Dendritic cell treated with granulocyte-macrophage colony-stimulating factor and Interleukin-4, amounts not matched to agents 40 ng/mL and 50 ng/mL, for 4 days (primary cell): Measurements from ENCODE around the gene VDR.

ENCODE experiments used
- H3K27ac Mint-ChIP-seq: one replicate; pipeline ENCODE4 v1.8.0; 2022; ENCODE audit warnings: mild to moderate bottlenecking, mixed read lengths
- H3K27me3 Mint-ChIP-seq: one replicate; pipeline ENCODE4 v1.8.0; 2022; ENCODE audit warnings: mild to moderate bottlenecking, mixed read lengths
- H3K36me3 Mint-ChIP-seq: one replicate; pipeline ENCODE4 v1.8.0; 2022; ENCODE audit warnings: low read depth, mixed read lengths
- H3K4me1 Mint-ChIP-seq: one replicate; pipeline ENCODE4 v1.8.0; 2022; ENCODE audit warnings: low read depth, mixed read lengths
- H3K4me3 Mint-ChIP-seq: one replicate; pipeline ENCODE4 v1.8.0; 2022; ENCODE audit warnings: mild to moderate bottlenecking, moderate library complexity, mixed read lengths
- H3K9me3 Mint-ChIP-seq: one replicate; pipeline ENCODE4 v1.8.0; 2022; ENCODE audit warnings: mixed read lengths
- intact Hi-C: fragments of 100-400 bp; cut with micrococcal nuclease; formaldehyde crosslinking; loops from one replicate; pipeline ENCODE4 v1.15.0; 2022

The VDR gene

DNA sequence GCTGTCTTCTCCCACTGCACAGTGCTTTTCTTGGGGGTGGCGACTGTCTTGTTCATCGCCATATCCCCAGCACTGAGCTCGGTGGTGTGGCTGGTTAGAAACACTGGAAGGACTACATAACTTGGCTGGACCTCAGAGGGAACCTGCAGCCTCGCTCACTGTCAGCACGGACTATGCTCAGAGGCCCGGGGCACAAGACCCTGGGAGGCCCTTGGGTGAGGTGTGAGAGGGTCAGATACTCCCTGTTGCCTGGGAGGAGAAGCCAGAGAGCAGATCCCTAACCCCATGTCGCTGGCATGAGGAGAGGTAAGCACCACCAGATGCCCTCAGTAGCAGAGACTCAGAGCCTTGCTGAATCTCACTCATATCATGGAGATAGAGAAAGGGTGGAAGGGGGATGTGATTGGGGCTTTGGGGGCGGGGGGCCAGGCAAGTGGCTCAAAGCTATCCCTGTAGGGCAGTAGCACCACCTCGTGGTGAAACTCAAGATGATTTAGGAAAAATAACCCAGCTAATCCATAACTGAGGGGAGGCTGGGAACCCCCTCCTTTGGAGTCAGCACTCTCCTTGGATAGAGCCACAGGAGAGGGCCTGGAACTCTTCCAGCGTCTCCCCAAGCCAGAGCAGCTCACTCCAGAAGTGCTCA is 66.4 kb downstream of the VDR start:
- peaks cover 3% of the 10 kb centered on the region for H3K27me3 Mint-ChIP-seq
- H3K36me3 Mint-ChIP-seq, result peaks cover 15% of the 10 kb centered on the region
- peaks cover 44% of the 10 kb centered on the region for H3K4me1 Mint-ChIP-seq
- no peak overlapping the region for H3K4me3 Mint-ChIP-seq
- H3K27ac Mint-ChIP-seq, result no peak overlapping the region
- intact Hi-C loops, result loop anchor here (1.0 to 5.0 kb wide), 2 partner anchors 123 to 186 kb away; no protein-coding TSS in a partner anchor
- no peaks in the 10 kb centered on the region for H3K9me3 Mint-ChIP-seq

DNA sequence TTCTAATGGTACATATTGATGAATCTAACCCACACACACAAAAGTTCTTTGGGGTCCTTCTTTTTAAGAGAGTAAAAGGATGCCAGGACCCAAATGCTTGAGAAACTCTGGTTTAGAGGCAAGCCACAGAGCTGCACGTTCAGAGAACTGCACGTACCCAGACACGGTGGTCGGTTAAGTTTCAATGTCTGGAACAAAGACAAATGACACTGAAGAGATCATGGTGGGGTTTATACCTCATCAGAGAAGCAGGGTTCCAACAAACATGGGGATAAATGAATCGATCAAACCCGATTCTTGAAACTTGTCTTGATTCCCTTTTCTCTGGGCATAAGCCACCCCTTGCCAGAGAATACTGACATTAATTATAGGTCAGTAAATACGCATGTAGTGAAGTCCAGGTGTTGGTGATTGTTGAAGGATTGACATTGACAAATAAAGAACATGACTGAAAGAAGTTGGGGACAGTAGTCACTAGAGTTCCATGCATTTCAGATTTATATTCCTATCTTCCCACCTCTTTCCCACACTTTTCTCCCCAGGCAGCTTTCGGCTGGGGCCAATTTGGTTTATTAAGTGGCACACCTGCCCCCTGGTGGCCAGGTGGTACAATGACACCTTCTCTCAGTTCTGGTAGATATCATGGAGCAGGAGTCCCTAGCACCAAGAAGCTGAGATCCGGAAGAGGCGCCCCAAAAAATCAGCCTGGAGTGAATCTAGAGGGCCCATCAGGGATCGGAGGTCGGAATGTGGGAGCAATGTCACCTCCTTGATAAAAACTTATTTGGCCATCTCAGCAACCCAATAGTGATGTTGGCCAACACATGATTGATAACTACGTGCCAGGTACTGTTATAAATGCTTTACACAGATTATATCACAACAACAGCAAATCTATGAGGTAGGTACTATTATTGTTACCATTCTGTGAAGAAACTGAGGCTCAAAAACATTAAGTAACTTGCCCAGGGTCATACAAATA is 67.3 kb downstream of the VDR start:
- Mint-ChIP-seq H3K36me3 (peaks cover 5% of the 10 kb centered on the region), H3K4me1 (peaks cover 53% of the 10 kb centered on the region), H3K4me3 (no peak overlapping the region), H3K9me3 (no peaks in the 10 kb centered on the region), H3K27me3 (peaks cover 5% of the 10 kb centered on the region), H3K27ac (no peak overlapping the region)
- intact Hi-C loops, result loop anchor here (1.0 to 5.0 kb wide), 3 partner anchors 37 to 185 kb away; no protein-coding TSS in a partner anchor

DNA sequence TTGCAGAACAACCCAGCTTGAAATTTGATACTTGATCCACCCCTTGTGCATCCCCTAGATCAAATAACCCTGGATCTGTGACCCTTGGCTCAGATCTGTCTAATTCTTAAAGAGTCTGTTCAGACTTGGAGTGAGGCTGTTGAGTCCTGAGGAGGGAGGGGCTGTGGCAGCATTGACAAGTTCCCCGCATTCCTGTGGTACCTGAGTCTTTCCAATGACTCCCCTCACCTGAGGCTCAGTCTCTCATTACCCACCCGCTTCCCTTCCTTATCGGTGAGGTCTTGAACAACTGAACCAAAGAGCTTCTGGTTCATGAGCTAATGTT is 69.0 kb downstream of the VDR start:
- no peak overlapping the region for H3K4me3 Mint-ChIP-seq
- peaks cover 5% of the 10 kb centered on the region for H3K27me3 Mint-ChIP-seq
- no peaks in the 10 kb centered on the region for H3K9me3 Mint-ChIP-seq
- H3K4me1 Mint-ChIP-seq, result peaks cover 66% of the 10 kb centered on the region
- no peak overlapping the region for H3K27ac Mint-ChIP-seq
- intact Hi-C loops, result loop anchor here (2.0 to 5.0 kb wide), 3 partner anchors 35 to 183 kb away; no protein-coding TSS in a partner anchor
- no peaks in the 10 kb centered on the region for H3K36me3 Mint-ChIP-seq

DNA sequence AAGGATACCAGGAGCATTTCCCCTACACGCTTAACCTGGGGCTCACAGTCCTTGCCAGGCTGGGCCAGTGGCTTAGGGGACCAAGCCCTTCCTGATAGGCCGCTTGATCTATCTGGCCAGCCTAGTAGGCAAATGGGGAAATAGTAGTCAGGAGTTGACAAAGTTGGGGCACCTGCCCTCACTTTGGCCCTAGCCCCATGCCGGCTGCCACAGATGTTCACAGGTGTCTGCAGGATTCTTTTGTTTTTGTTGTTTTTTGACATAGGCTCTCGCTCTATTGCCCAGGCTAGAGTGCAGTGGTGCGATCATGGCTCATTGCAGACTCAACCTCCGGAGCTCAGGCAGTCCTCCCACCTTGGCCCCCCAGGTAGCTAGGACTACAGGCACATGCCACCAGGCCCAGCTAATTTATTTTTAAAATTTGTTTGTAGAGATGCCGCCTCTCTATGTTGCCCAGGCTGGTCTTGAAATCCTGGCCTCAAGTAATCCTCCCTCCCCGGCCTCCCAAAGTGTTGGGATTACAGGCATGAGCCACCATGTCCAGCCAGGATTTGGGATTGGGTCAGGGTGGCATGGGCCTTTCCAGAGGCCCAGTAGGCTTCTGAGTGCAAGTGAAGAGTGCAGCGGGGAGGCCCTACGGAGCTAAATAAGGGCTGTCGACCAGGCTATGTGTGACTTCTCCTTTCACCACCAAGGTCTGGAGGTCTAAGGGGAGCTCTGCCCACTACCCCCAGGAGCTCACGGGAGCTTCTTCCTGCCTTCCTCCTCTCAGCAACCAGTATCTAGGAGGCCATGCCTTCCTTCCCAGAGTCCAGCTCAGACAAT is 69.6 kb downstream of the VDR start:
- no peaks in the 10 kb centered on the region for H3K9me3 Mint-ChIP-seq
- intact Hi-C loops, result loop anchor here (2.0 to 5.0 kb wide), 2 partner anchors 58 to 183 kb away; no protein-coding TSS in a partner anchor
- H3K4me3 Mint-ChIP-seq, result no peak overlapping the region
- peak overlapping the region; percentile 78 for H3K27ac Mint-ChIP-seq
- H3K36me3 Mint-ChIP-seq, result no peaks in the 10 kb centered on the region
- peaks cover 72% of the 10 kb centered on the region for H3K4me1 Mint-ChIP-seq
- peaks cover 5% of the 10 kb centered on the region for H3K27me3 Mint-ChIP-seq

DNA sequence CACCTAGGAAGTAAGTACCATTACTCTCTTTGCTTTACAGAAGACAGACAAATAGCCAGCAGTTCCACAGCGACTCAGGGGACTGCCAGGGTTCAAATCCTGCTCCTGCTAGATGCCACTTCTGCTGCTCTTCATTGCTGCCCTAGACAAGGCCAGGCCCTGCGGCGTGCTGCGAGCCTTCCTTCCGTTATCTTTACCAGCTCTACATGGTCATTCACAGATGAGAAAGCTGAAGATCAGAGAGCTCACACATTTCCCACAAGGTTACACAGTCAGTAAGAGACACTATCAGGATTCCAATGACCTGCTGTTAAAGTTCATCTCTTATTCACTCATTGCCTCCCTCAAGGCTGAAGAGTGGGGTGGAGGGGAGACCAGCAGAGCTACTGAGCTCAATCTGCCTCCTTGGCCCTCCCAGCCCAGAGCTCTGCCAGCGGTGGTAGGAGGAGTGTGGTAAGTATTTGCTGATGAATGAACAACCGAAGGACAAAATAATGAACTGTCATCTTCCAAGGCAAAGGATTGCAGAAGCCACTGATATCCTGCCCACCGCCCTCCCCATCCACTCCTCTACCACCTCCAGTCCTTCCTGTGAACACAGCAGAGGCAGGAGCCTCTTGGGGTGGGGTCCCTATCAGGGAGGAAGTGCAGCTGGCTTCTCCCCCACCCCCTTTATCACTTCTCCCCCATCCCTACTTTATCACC is 70.4 kb downstream of the VDR start:
- intact Hi-C loops, result loop anchor here (2.0 kb wide), 1 partner anchor 58 kb away; no protein-coding TSS in a partner anchor
- Mint-ChIP-seq H3K4me3 (no peak overlapping the region), H3K36me3 (no peaks in the 10 kb centered on the region), H3K9me3 (no peaks in the 10 kb centered on the region), H3K27ac (peak overlapping the region; percentile 78), H3K27me3 (peaks cover 3% of the 10 kb centered on the region), H3K4me1 (peaks cover 76% of the 10 kb centered on the region)

DNA sequence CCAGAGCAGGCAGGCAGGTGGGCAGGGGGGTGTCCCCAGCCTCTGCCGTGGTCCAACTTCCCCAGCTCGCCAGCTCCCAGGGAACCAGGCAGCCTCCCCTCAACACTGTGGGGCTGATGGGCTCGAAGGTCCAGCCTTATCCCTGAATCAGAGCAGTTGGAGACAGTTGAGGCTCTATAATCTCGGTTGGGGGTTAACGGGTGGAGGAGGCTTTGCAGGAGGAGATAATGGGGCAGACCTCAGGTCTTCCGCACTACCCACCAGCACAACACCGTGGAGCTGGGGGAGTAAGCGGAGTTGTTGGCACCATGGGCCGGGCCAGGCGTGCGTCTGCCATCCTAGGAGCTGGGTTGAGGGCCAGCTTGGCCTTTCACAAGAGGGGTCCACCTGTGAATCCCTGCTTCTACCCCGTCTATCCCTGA is 71.2 kb downstream of the VDR start:
- Mint-ChIP-seq H3K36me3 (no peaks in the 10 kb centered on the region), H3K4me1 (peaks cover 76% of the 10 kb centered on the region), H3K4me3 (no peak overlapping the region), H3K27me3 (peaks cover 2% of the 10 kb centered on the region), H3K27ac (peak overlapping the region; percentile 78), H3K9me3 (no peaks in the 10 kb centered on the region)
- intact Hi-C loops, result loop anchor here (2.0 kb wide), 1 partner anchor 57 kb away; no protein-coding TSS in a partner anchor

DNA sequence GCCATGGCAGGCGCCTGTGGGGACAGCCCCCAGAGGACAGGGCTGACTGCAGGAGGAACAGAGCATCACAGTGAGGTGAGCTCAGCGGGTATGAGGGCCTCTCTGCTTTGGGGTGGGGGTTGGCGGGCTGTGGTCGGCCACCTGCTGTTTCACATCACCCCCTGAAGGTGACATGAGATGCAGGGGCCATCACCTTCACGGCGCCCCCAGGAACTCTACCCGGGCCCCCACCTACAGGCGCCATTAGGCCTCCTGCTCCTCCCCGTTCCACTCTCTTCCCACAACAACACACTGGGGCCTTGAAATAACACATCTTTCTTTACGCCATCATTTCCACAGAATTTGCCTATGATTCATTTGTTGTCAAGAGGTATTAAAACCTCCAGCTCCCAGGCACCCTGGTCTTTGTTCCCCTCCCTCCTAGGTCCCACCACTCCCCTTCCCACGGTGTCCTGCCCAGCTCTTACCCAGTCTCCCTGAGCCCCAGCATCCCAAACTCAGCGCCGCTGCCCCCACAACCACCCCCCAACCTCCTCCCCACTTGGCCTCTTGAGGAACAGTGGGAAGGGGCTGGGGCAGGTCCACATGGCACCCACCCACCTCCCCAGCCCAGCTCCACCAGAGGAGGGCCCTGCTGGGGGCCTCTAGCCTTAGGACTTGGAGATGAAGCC is 72.4 kb downstream of the VDR start:
- Mint-ChIP-seq H3K36me3 (no peaks in the 10 kb centered on the region), H3K4me1 (peaks cover 76% of the 10 kb centered on the region), H3K9me3 (no peaks in the 10 kb centered on the region)

DNA sequence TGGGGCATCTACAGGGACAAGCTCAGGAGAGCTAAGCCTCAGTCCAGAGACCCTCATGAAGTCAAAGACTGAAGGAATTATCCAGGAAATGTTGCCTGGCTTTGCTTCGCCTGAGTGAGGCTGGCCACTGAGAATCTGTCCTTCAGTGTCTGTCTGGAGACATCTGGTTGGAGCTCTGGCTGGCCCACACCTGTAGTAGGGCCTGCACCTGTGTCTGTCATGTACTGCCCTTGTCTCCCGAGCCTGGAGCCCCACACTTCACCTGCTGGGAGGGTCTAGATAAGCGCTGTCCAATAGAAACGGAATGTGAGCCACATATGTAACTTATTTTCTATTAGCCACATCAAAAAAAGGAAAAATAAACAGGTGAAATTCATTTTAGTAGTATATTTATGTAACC is 75.2 kb downstream of the VDR start:
- Mint-ChIP-seq H3K36me3 (no peaks in the 10 kb centered on the region), H3K4me3 (no peak overlapping the region), H3K9me3 (no peaks in the 10 kb centered on the region), H3K27ac (peak overlapping the region; percentile 91), H3K27me3 (peaks cover 2% of the 10 kb centered on the region), H3K4me1 (peaks cover 75% of the 10 kb centered on the region)
- intact Hi-C loops, result no loop called here

More for the DNA sequence above, 72.4 kb downstream of the VDR start:
- H3K27me3 Mint-ChIP-seq, result peaks cover 2% of the 10 kb centered on the region
- H3K4me3 Mint-ChIP-seq, result no peak overlapping the region
- H3K27ac Mint-ChIP-seq, result peak overlapping the region; percentile 78
- intact Hi-C loops, result no loop called here

DNA sequence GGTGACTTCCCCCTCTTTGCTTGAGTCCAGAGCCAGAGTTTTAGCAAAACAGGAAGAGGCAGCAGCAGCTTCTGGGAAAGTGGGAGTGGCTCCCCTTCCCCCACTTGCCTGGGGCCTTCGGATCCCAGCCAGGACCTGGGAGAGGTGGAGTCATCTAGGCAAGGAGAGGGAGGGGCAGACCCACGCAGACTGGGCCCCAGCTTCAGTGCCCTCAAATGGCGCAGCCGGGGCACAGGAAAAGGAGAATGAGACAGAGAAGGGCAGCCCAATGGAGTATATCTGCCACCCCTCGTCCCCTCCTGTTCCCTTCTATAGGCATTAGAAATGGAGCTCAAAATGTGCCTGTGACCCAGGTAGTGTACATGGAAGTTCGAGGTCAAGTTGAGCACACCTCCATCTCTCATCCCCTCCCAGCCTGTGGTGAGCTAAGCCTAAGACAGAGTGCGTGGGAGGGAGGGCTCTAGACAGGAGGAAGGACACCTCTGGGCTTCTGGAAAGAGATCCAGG is 75.8 kb downstream of the VDR start:
- Mint-ChIP-seq H3K4me1 (peaks cover 75% of the 10 kb centered on the region), H3K4me3 (peak overlapping the region; percentile 63), H3K36me3 (no peaks in the 10 kb centered on the region), H3K9me3 (no peaks in the 10 kb centered on the region), H3K27ac (peak overlapping the region; percentile 91), H3K27me3 (peaks cover 2% of the 10 kb centered on the region)
- intact Hi-C loops, result no loop called here

DNA sequence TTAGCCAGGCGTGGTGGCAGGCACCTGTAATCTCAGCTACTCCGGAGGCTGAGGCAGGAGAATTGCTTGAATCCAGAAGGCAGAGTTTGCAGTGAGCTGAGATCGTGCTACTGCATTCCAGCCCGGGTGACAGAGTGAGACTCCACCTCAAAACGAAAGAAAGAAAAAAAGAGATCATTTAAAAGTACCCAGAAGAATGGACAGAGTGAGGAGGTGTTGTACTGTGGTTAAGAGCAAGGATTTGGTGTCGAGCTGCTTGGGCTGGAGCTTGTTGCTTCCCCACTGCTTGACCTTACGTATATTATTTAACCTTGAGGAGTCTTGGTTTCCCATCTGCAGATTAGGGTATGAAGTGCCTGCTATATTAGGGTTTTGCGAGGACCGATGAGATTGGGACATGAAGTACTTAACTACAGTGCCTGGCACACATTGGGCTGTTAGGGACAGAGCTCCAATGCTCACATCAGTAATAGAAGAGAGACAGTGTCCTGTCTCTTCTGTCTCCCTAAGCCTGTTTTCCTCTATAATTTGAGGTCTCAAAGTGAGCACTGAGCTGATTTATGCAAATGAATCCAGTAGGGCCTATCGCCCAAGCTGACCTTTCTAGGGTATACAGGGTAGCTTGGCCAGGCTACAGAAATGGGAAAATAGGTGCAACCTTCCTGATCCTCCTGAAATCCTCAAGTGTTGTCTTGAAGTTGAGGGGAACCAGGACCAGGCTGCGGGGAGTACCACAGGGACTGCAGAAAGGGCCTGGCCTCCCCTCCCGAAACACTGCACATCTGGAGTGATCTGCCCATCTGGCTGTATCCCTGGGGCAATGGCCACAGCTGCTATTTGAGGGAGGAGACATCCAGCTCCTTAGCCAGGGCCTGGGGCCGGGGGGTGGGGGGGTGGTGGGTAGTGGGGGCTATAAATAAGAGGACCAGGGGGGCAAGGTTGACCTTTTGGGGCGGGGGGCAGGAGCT is 76.5 kb downstream of the VDR start:
- Mint-ChIP-seq H3K27me3 (peaks cover 2% of the 10 kb centered on the region), H3K27ac (peak overlapping the region; percentile 91), H3K4me1 (peaks cover 75% of the 10 kb centered on the region), H3K36me3 (no peaks in the 10 kb centered on the region), H3K4me3 (no peak overlapping the region), H3K9me3 (no peaks in the 10 kb centered on the region)
- intact Hi-C loops, result no loop called here

DNA sequence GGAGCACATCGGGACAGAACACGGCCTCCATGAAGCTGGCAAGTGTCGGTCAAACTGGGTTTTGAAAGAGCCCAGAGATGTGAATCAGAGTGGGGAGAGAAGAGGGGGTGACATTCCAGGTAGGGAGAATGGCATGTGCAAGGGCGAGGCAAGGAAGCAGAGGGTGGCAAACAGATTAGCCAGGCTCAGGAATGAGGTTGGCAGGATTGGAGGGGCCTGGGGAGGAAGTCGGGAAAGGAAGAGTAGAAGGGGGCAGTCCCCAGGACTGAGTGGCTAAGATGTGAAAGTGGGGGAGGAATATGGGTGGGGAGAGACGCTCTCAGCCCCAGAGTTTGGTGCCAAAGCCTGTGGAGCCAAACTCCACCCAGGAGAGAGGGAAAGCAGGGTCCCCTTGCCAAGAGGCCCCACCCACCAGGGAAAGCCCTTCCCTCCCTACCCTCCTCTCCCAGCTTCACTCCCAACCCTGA is 79.6 kb downstream of the VDR start:
- Mint-ChIP-seq H3K4me3 (no peak overlapping the region), H3K36me3 (peaks cover 3% of the 10 kb centered on the region), H3K27me3 (no peaks in the 10 kb centered on the region), H3K27ac (no peak overlapping the region), H3K4me1 (peaks cover 78% of the 10 kb centered on the region), H3K9me3 (no peaks in the 10 kb centered on the region)
- intact Hi-C loops, result no loop called here

DNA sequence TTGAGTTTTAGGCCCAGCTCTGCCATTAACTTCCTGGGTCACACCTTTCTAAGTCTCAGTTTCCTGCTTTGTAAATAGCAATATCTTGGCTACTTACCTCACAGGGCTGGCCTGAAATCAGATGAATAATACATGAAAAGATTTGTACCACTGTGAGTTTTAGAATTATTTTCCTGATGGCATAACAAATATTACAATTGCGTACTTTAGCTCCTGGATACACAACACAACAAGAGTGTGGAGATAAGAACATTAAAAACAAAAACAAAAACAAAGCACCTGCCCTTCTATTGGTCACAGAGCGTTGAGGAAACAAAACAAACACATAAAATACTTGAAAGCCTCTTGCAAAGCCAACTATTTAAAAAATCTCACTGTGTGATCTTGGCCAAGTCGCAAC is 80.2 kb downstream of the VDR start:
- intact Hi-C loops, result no loop called here
- H3K9me3 Mint-ChIP-seq, result no peaks in the 10 kb centered on the region
- H3K27ac Mint-ChIP-seq, result no peak overlapping the region
- no peak overlapping the region for H3K4me3 Mint-ChIP-seq
- H3K36me3 Mint-ChIP-seq, result peaks cover 6% of the 10 kb centered on the region
- H3K27me3 Mint-ChIP-seq, result no peaks in the 10 kb centered on the region
- peaks cover 79% of the 10 kb centered on the region for H3K4me1 Mint-ChIP-seq
